Measurements from ENCODE around the gene ELANE.
"Not testable (repeated sequence)": the region's sequence is repeated elsewhere in the genome, so short reads cannot be mapped to it uniquely, and the experiment has no call there.

Gene ELANE

DNA sequence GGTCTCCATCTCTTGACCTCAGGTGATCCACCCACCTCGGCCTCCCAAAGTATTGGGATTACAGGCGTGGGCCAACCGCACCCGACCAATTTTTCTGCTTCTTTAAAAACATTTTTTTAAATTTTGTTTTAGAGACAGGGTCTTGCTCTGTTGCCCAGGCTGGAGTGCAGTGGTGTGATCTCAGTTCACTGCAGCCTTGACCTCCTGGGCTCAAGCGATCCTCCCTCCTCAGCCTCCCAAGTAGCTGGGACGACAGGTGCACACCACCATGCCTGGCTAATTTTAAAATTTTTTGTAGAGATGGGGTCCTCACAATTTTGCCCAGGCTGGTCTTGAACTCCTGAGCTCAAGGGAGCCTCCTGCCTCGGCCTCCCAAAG is 9.3 kb upstream of the ELANE start:
- not testable (repeated sequence) for DNase-seq (ENCODE audit: low spot score)

DNA sequence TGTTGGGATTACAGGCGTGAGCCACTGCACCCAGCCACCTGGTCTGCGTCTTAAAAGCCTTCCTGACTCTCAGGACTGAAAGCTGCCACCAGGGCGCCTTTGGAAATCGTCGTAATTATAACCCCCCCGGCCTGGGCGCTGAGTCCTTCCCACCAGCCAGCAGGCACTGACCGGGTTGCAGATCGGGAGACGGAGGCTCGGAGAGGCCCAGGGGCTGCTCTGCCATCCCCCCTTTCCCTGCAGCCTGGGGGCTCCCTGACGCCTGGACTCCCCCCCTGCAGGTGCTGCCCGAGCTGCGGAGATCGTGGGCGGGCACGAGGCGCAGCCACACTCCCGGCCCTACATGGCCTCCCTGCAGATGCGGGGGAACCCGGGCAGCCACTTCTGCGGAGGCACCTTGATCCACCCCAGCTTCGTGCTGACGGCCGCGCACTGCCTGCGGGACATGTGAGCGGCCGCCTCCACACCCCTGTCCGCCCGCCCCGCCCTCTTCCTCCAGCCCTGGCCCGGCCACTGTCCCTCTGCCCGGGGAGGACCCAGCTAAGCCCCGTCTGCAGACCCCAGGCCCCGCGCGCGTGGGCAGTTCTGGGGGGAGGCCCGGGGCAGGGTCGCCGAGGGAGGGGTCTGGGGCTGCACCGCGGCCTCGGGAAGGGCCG is 8.8 kb upstream of the ELANE start:
- no peak for DNase-seq (ENCODE audit: low spot score)

DNA sequence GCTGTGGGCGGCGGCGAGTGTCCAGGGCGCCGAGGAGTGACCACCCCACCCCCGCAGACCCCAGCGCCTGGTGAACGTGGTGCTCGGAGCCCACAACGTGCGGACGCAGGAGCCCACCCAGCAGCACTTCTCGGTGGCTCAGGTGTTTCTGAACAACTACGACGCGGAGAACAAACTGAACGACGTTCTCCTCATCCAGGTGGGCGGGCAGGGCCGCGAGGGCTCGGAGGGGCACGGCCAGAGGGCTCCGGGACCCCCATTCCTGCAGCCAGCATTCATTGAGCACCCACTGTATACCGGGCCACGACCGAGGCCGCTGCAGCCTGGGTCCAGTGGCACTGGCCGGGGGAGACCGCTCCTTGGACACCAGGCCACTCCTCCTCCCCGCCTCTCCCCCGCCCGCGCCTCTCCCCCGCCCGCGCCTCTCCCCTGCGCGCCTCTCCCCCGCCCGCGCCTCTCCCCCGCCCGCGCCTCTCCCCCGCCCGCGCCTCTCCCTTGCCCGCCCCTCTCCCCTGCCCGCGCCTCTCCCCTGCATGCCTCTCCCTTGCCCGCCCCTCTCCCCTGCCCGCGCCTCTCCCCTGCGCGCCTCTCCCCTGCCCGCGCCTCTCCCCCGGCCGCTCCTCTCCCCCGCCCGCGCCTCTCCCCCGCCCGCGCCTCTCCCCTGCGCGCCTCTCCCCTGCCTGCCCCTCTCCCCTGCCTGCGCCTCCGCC is 8.1 kb upstream of the ELANE start:
- no peak for DNase-seq (ENCODE audit: low spot score)

DNA sequence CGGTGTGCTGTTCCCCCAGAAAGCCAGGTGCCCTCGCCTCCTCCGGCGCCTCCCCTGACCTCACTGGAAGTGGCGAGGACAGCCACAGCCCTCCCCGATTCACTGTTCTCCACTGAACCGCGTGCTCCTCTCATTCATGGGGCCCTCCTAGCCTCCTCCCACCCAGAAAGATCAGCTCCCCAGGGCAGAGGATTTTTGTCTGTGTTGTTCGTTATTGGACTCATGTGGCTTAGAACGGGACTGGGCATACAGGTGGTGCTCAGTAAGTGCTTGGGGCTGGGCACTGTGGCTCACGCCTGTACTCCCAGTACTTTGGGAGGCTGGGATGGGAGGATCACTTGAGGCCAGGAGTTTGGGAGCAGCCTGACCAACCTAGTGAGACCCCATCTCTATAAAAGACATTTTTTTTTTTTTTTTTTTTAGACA is 7.5 kb upstream of the ELANE start:
- no peak for DNase-seq (ENCODE audit: low spot score)

DNA sequence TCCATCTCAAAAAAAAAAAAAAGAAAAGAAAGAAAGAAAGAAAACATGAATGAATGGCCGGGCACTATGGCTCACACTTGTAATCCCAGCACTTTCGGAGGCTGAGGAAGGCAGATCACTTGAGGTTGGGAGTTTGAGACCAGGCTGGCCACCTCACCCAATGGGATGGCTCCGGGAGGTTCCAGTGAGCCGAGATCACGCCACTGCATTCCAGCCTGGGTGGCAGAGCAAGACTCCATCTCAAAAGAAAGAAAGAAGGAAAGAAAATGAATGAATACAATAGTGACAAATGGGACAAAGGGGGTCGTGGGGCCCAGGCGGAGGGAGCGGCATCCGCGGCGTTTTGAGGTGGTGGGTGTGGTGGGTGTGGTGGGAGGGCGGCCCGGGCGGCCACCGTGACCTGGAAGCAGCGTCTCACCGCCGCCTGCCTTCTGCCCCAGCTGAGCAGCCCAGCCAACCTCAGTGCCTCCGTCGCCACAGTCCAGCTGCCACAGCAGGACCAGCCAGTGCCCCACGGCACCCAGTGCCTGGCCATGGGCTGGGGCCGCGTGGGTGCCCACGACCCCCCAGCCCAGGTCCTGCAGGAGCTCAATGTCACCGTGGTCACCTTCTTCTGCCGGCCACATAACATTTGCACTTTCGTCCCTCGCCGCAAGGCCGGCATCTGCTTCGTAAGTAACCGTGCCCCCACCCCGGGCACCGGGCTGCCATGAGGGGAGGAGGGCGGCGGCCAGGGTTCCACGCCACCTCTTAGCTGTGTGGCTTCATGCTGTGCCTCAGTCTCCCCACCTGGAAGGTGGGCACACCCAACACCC is 6.2 kb upstream of the ELANE start:
- DNase-seq (ENCODE audit: low spot score) = no peak

DNA sequence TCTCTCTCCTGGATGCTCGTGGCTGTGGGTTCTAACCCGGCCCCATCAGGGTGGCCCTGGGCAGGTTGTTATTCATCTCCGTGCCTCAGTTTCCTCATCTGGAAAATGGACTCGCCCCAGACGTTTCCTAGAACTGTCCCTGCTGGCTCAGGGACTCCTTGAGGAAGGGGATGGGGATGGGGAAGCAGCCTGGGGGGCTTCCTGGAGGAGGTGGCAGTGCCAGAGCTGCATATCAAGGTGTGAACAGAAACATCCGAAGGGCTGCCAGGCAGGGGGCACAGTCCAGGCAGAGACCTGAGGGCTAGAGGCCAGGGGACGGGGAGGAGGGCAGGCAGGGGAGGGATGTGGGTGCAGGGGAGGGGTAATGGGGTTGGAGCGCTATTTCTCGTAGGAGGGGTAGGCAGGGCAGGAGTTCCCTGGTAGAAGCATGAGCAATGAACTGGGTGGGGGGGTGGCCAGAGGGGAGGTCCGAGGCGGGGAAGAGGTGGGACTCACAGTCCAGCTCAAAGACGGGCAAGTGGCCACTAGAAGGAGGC is 3.6 kb upstream of the ELANE start:
- no peak for DNase-seq (ENCODE audit: low spot score)

DNA sequence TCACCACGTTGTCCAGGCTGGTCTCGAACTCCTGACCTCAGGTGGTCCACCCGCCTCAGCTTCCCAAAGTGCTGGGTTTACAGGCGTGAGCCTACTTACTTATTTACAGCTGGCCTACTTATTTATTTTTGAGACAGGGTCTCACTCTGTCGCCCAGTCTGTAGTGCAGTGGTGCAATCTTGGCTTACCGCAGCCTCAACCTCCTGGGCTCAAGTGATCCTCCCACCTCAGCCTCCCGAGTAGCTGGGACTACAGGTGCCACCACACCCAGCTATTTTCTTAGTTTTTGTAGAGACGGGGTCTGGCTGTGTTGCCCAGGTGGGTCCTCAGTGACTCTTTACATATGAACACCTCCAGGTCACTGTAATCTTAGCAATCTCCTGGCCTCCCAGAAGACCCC is 2.9 kb upstream of the ELANE start:
- DNase-seq (ENCODE audit: low spot score) = not testable (repeated sequence)

DNA sequence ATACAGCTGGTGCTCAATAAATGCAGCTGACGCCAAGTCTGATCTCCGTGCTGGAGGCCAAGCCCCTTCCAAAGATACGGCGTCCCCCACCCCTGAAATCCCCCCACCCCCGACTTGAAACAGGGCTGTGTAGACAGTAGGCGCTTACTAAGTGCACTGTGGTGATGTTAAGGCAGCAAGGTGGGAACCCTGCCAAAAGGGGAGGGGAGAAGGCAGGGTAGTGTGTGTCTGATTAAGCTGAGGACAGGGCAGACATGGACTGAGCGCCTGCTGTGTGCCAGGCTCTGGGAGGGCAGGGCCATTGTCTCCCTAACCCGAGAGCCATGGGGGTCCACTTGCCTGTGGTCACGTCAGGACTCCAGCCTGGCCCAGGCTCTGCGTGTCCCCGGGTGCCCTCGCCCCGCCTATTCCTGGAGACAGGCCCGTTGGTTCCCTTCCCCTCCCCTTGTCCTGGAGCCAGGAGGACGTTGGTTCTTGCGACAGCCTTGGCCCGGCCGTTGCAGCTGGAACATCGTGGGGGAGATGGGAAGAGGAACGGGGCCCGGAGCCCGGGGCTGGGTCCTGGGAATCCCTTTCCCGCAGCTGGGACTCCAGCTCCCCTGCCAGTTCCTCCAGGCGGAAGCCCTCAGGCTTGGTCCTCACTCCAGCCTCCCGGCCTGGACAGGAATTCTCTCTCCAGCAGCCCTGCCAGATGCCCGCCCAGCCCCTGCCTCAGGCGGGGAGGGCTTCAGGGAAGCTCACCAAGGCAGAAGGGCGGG is 1.7 kb upstream of the ELANE start:
- DNase-seq (ENCODE audit: low spot score) = no peak

DNA sequence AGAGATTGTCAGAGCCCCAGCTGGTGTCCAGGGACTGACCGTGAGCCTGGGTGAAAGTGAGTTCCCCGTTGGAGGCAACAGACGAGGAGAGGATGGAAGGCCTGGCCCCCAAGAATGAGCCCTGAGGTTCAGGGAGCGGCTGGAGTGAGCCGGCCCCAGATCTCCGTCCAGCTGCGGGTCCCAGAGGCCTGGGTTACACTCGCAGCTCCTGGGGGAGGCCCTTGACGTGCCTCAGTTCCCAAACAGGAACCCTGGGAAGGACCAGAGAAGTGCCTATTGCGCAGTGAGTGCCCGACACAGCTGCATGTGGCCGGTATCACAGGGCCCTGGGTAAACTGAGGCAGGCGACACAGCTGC is 1.1 kb upstream of the ELANE start:
- no peak for DNase-seq (ENCODE audit: low spot score)

DNA sequence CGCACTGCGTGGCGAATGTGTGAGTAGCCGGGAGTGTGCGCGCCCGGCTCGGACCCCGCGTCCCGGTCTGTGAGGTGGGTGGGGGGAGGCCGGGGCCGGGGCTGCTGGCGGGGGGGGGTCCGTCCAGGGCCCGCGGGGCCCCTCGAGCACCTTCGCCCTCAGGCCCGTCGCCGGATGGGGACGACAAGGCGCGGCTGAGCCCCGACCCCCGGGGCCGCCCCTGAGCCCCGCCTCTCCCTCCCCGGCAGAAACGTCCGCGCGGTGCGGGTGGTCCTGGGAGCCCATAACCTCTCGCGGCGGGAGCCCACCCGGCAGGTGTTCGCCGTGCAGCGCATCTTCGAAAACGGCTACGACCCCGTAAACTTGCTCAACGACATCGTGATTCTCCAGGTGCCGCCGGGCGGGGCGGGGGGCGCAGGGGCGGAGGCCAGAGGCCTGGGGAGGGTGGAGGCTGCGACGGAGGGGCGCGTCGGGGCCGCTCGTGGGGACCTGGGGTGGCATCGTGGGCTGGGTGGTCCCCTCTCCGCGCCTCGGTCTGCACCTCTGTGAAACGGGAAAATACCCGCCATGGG is 997 bp downstream of the ELANE start:
- no peak for DNase-seq (ENCODE audit: low spot score)

DNA sequence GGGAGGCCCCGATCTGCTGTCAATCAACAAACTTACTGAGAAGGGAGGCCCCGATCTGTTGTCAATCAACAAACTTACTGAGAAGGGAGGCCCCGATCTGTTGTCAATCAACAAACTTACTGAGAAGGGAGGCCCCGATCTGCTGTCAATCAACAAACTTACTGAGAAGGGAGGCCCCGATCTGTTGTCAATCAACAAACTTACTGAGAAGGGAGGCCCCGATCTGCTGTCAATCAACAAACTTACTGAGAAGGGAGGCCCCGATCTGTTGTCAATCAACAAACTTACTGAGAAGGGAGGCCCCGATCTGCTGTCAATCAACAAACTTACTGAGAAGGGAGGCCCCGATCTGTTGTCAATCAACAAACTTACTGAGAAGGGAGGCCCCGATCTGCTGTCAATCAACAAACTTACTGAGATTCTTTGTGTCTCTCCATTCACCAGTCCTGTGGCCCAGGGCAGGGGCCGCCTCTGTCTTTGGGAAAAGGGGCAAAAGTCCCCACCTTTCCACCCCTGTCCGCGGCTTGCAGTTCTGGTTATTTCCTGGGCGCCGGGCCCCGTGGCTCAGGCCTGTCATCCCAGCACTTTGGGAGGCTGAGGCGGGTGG is 1.6 kb downstream of the ELANE start:
- not testable (repeated sequence) for DNase-seq (ENCODE audit: low spot score)

DNA sequence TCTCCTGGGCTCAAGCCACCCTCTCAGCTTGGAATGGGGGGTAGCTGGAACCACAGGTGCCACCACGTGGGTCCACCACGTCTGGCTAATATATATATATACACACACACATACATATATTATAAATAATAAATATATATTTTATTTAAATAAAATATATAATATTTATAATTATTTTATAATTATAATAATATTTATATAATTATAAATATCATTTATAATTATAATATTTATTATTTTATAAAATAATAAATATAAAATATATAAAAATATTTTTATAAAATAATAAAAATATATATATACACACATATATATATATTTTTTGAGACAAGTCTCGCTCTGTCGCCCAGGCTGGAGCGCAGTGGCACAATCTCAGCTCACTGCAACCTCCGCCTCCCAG is 2.4 kb downstream of the ELANE start:
- DNase-seq (ENCODE audit: low spot score) = no peak

DNA sequence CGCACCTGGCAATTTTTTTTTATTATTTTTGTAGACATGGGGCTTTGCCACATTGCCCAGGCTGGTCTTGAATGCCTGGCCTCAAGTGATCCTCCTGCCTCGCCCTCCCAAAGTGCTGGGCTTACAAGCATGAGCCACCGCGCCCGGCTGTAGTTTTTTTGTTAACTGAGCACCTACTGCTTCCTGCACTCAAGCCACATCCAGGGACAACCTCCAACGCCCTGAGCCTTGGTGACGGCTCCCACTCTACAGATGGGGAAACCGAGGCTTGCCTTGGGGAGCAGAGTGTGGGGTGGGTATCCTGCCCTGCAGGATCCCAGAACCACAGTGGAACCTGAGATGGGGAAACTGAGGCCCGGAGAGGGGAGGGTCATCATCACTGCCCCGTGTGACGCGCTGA is 3.0 kb downstream of the ELANE start:
- no peak for DNase-seq (ENCODE audit: low spot score)

DNA sequence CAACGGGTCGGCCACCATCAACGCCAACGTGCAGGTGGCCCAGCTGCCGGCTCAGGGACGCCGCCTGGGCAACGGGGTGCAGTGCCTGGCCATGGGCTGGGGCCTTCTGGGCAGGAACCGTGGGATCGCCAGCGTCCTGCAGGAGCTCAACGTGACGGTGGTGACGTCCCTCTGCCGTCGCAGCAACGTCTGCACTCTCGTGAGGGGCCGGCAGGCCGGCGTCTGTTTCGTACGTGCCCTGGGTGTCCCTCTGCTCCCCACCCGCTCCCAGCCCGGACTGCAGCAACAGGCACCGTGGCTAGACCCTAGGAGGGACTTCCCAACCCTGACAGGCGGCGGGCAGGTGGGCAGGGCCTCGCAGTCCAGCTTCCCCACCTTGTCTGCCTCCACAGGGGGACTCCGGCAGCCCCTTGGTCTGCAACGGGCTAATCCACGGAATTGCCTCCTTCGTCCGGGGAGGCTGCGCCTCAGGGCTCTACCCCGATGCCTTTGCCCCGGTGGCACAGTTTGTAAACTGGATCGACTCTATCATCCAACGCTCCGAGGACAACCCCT is 3.5 kb downstream of the ELANE start:
- DNase-seq (ENCODE audit: low spot score) = no peak

DNA sequence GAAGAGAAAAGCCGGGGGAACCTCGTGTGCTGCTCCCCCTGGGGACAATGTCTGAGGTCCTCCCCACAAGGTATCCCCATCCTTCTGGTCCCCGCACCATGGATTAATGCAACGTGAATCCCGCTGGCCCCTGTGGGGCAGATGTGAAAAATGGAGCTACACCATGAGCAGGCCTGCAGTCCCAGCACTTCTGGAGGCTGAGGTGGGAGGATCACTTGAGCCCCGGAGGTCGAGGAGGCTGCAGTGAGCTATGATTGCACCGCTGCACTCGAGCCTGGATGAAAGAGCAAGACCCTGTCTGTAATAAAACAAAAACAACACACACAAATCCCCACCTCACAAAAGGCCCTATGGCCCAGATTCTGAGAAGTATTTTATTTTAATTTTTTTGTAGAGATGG is 6.2 kb downstream of the ELANE start:
- DNase-seq (ENCODE audit: low spot score) = no peak

DNA sequence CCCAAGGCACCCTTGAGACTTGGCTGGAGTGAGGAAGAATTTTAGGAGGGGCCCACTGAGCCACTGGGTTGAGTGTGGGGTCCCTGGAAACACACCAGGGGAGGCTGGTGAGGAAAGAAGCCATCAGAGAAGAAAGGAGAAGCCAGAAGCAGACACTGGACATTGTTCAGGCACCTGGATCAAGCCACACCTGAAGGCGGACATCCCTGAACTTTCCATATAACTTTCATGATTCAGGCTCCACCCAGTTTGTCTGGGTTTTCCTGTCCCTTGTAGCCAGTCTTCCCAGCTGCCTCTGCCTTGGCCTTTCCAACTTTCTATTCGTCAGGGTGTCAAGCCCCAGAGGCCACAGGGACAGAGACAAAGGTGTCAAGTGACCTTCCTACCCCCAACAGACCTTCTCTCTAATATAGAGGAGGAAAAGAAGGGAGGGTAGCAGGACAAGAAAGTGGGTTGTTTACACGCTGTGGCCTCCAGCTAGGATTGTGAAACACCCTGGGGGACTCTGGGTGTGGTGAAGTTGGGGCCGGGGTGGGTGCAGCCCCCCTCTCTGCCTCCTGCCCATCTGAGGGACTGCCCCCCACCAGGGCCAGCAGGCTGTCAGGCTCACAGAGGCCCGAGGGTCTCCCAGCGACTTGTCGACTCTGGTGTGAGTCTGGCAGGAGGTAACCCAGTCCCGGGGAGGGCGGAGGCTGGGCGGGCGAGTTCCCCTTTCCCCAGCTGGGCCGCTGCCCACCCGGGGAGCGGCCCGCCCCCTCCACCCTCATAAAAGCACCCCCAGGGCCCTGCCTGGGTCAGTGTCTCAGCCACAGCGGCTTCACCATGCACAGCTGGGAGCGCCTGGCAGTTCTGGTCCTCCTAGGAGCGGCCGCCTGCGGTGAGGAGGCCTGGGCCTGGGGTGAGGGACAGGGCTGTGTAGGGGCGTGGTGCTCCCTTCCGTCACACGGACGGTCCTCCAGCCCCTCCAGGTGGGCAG is 7.1 kb downstream of the ELANE start, which contains the start of gene CFD:
Gene CFD, plus strand, starts transcription at position 797 of the 976 bp plus-strand sequence. Its CDS starts 26 bp downstream, at position 823.
- DNase-seq (ENCODE audit: low spot score) = no peak

DNA sequence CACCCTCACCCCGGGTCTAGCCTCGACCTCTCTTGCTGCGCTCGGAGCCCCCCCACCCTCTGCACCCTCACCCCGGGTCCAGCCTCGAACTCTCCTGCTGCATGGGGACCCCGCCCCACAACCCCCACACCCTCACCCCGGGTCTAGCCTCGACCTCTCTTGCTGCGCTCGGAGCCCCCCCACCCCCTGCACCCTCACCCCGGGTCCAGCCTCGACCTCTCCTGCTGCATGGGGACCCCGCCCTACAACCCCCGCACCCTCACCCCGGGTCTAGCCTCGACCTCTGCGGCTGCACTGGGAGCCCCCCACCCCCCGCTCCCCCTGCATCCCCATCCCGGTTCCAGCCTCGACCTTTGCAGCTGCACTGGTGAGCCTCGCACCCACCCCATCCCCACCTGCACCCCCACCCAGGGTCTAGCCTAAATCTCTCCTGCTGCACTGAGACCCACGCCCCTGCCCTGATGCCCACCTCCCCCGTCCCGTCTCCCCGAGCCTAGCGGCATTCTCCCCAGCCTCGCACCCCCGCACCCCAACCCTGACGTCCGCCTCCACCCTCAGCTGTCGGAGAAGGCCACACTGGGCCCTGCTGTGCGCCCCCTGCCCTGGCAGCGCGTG is 9.1 kb downstream of the ELANE start:
- DNase-seq (ENCODE audit: low spot score) = no peak

DNA sequence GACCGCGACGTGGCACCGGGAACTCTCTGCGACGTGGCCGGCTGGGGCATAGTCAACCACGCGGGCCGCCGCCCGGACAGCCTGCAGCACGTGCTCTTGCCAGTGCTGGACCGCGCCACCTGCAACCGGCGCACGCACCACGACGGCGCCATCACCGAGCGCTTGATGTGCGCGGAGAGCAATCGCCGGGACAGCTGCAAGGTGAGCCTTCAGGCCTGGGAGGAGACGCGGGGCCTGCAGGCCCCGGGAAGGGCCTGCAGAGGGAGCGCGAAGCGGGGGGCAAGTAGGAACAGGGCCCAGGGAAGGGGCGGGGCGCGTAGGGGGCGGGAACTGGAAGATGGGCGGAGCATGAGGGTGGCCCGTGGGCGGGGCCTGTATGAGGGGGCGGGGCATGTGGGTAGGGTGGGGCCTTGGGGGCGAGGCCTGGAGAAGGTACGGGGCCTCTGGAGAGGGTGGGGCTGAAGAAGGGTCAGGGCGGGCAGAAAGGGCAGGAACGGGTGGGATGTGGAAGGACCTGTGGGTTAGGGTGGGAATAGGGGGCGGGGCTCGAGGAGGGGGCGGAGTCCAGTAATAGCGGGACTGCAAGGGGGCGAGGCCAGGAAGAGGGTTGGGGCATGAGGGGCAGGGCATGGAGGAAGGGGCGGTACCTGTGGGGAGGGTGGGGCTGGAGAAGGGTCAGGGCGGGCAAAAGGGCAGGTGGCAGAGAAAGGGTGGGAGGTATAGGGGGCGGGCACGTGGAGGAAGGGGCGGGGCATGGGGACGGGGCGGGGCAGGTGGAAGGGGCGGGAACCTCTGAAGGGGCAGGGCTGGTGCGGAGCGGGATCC is 9.9 kb downstream of the ELANE start:
- DNase-seq (ENCODE audit: low spot score) = no peak
